Measurements from ENCODE around the gene SRPK1. TPM values are rescaled to one million over a fixed set of nuclear protein-coding genes. Genes with fewer than 3 reads are reported as not detected.

The SRPK1 gene
- total and polyA plus RNA-seq, 8 donors = 10.7 to 204 (median 30.4) TPM

DNA sequence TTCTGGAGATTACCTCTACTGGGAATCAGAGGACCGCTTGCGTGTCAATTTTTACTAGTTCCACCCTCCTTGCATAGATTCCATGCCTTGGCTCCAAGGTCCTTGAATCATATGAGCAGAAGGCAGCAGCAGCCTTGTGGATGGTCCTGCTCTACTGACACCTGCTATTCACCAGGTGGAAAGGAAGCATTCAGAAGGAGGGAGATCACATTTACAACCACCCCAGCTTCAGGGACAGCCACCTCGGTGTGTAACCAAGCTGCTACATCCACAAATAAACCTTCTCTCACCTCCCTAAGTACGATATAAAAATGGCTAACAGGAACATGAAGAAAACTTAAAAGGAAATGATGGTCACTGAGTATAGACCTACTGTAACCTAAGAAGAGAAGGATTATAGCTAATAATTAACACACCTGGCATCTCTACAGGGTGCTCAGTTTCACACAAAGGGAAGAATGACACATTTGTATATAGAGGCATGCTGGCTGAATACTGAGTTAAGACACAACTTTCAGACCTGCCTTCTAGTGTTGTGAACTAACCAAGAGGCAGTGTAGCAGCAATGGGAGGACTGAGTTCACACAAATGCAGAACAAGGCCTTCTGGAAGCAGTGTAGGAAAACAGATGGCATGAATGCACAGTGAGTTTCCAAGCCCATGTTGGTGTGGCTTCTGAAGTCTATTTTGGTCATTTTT is 46.3 kb upstream of the SRPK1 start:
- no peak for DNase-seq
- no peak overlapping the region for H3K27ac ChIP-seq
- TF ChIP-seq POLR2AphosphoS5 (IDR thresholded peaks at IDR 0.05) (no peak), POLR2A (IDR thresholded peaks at IDR 0.05) (no peak), EP300 (IDR thresholded peaks at IDR 0.05) (no peak)
- TF ChIP-seq, protein P1, sequence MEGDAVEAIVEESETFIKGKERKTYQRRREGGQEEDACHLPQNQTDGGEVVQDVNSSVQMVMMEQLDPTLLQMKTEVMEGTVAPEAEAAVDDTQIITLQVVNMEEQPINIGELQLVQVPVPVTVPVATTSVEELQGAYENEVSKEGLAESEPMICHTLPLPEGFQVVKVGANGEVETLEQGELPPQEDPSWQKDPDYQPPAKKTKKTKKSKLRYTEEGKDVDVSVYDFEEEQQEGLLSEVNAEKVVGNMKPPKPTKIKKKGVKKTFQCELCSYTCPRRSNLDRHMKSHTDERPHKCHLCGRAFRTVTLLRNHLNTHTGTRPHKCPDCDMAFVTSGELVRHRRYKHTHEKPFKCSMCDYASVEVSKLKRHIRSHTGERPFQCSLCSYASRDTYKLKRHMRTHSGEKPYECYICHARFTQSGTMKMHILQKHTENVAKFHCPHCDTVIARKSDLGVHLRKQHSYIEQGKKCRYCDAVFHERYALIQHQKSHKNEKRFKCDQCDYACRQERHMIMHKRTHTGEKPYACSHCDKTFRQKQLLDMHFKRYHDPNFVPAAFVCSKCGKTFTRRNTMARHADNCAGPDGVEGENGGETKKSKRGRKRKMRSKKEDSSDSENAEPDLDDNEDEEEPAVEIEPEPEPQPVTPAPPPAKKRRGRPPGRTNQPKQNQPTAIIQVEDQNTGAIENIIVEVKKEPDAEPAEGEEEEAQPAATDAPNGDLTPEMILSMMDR (IDR thresholded peaks at IDR 0.05) = no peak

DNA sequence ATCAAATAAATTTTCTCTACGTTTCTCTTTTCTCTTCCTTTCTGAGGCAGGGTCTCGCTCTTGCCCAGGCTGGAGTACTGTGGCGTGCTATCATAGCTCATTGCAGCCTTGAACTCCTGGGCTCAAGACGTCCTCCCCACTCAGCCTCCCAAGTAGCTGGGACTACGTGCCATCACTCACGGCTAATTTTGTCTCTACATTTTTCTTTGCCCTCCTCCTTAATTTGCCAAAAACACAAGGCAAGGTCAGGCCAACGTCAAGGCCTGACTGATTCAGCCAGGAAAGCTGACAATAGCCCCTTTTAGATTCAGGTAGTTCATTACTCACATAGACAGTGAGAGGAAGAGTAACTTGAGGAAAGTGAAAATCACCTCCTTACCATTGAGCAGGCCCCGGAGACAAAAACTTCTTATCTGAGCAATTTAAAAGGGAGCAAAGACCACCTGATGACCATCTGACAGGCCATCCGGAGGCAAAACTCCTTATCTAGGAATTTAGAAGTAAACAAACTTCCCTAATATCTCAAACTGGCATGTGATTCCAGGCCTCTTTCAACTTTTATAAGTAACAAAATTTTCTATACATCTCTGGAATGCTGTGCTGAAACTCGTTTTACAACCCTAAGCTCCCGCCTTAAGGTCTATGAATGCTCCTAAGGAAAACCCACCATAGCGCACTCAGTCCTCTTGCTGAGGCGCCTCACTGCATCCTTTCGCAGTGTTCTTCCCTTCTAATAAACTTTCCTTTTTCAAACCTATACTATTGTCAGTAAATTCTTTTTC is 42.1 kb upstream of the SRPK1 start:
- no peaks in the 10 kb centered on the region for H3K27me3 ChIP-seq
- H3K36me3 ChIP-seq = no peaks in the 10 kb centered on the region
- TF ChIP-seq, protein P1 (IDR thresholded peaks at IDR 0.05) = no peak
- TF ChIP-seq POLR2AphosphoS5 (IDR thresholded peaks at IDR 0.05) (no peak), EP300 (IDR thresholded peaks at IDR 0.05) (no peak)
- peak in 1 of 2 donors; percentile 22 for DNase-seq
- intact Hi-C loops (cut with DNase I; ENCODE audit: low total_unique reads) = no loop called here
- H3K4me1 ChIP-seq = no peaks in the 10 kb centered on the region
- WGBS, 5 donors = 69 to 74% (median 70%) methylated on average over 14 of the region's 14 CpGs
- H3K9me3 ChIP-seq = no peaks in the 10 kb centered on the region
- H3K27ac ChIP-seq = no peak overlapping the region
- no peak overlapping the region for H3K4me3 ChIP-seq

More for the DNA sequence above, 46.3 kb upstream of the SRPK1 start:
- no peaks in the 10 kb centered on the region for H3K36me3 ChIP-seq
- no peaks in the 10 kb centered on the region for H3K9me3 ChIP-seq
- no peak overlapping the region for H3K4me3 ChIP-seq
- H3K4me1 ChIP-seq = no peaks in the 10 kb centered on the region
- no peaks in the 10 kb centered on the region for H3K27me3 ChIP-seq
- WGBS, 5 donors = 70 to 83% (median 75%) methylated on average over 4 of the region's 4 CpGs
- intact Hi-C loops (cut with DNase I; ENCODE audit: low total_unique reads) = no loop called here

DNA sequence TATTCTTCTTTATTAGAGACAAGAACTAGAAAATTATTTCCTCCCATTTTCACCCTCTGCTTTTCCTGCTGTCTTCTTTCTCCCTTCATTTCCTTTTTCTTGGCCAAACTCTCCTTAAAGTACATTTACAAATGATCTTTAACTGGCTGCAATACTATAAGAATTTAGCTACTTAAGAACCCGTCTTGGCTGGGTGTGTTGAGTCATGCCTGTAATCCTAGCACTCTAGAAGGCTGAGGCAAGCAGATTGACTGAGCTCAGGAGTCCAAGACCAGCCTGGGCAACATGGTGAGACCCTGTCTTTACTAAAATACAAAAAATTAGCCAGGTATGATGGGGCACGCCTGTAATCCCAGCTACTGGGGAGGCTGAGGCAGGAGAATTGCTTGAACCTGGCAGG is 39.3 kb upstream of the SRPK1 start:
- intact Hi-C loops (cut with DNase I; ENCODE audit: low total_unique reads) = no loop called here
- Histone ChIP-seq H3K27me3 (no peaks in the 10 kb centered on the region), H3K4me1 (no peaks in the 10 kb centered on the region), H3K27ac (no peak overlapping the region), H3K4me3 (no peak overlapping the region), H3K9me3 (no peaks in the 10 kb centered on the region), H3K36me3 (no peaks in the 10 kb centered on the region)
- TF ChIP-seq EP300 (IDR thresholded peaks at IDR 0.05) = no peak
- TF ChIP-seq, protein P1 (IDR thresholded peaks at IDR 0.05) = no peak
- no peak for TF ChIP-seq POLR2AphosphoS5 (IDR thresholded peaks at IDR 0.05)
- no peak for TF ChIP-seq POLR2A (IDR thresholded peaks at IDR 0.05)
- WGBS, 5 donors = 74 to 90% (median 86%) methylated on average over 2 of the region's 2 CpGs
- DNase-seq = peak in 1 of 2 donors; percentile 28

DNA sequence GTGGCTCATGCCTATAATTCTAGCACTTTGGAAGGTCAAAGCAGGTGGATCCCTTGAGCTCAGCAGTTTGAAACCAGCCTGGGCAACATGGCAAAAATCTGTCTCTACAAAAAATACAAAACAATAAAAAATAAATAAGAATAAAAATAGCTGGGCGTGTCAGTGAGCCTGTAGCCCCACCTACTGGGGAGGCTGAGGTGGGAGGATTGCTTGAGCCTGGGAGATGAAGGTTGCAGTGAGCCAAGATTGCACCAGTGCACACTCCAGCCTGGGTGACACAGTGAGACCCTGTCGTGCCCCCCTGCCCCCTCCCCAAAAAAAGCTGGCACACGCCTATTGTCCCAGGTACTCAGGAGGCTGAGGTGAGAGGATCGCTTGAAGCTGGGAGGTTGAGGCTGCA is 35.1 kb upstream of the SRPK1 start:
- H3K27ac ChIP-seq = no peak overlapping the region
- no peaks in the 10 kb centered on the region for H3K4me1 ChIP-seq
- no peaks in the 10 kb centered on the region for H3K27me3 ChIP-seq
- TF ChIP-seq POLR2A (IDR thresholded peaks at IDR 0.05) (no peak), POLR2AphosphoS5 (IDR thresholded peaks at IDR 0.05) (no peak), EP300 (IDR thresholded peaks at IDR 0.05) (no peak)
- TF ChIP-seq, protein P1 (IDR thresholded peaks at IDR 0.05) = no peak
- no peaks in the 10 kb centered on the region for H3K9me3 ChIP-seq
- no peak overlapping the region for H3K4me3 ChIP-seq
- DNase-seq = no peak
- intact Hi-C loops (cut with DNase I; ENCODE audit: low total_unique reads) = no loop called here
- H3K36me3 ChIP-seq = no peaks in the 10 kb centered on the region
- 72 to 93% (median 88%) methylated on average over 4 of the region's 4 CpGs for WGBS, 5 donors

Data from stomach (tissue), 9 donors.